GM12892 (cell line): ENCODE results near the gene SPOCK1.

Experiments
- DNase-seq: peaks from one replicate; pipeline ENCODE4 v3.0.0; 2011; ENCODE audit not compliant: insufficient read length
- FAIRE-seq: peaks from 2 replicates; lab custom pipeline; 2011; peaks lifted over from hg19 to GRCh38; lab: Jason Lieb, UNC
- POLR2A ChIP-seq: IDR thresholded peaks from 2 replicates; pipeline ENCODE4 v1.6.1; 2011; ENCODE audit warnings: low read depth, low read length, control low read depth
- POLR2AphosphoS5 ChIP-seq: IDR thresholded peaks from 2 replicates; pipeline ENCODE4 v1.6.1; 2011; ENCODE audit warnings: low read depth, low read length, control low read depth
- TAF1 ChIP-seq: IDR thresholded peaks from 2 replicates; pipeline ENCODE4 v1.6.1; 2011; ENCODE audit warnings: low read depth, mild to moderate bottlenecking, control low read depth, low read length, borderline replicate concordance

The SPOCK1 gene

GRCh38 chr5:137313526-137314175 lies 185.5 kb downstream of the SPOCK1 start:
- no peak for FAIRE-seq
- TF ChIP-seq POLR2AphosphoS5 (no peak), POLR2A (no peak), TAF1 (no peak)

GRCh38 chr5:137312011-137312410 lies 187.1 kb downstream of the SPOCK1 start:
- FAIRE-seq (no peak), DNase-seq (no peak)
- TF ChIP-seq POLR2A = no peak

More at GRCh38 chr5:137313526-137314175, 185.5 kb downstream of the SPOCK1 start:
- no peak for DNase-seq

DNA sequence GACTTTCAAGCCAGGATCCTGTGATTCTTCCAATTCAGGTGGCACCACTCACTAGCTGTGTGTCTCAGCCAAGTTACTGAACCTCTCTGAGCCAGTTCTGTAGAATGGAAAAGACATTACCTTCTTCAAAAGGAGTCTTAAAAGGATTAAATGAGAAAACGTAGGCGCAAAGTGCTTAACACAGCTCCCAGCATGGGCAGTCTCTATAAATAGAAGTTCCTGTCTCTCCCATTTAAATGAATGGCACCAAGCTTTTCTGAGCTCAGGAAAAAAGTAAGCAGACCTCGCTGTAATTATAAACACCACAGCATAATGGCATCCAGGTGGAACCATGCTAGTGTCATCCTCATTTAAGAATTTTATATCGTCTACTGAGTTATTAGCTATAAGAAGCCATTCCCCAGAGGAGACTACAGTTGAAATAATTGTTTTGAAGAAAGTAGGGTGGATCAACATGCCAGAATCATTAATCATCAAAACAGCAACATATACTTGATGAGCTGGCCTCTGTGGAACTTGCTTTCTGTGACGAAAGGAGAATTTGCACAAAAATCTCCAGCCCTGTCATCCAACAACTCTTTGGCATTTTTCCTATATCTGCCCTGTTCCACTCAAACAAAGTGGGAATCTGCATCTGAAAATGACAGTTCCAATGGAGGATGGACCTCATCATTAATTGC lies 188.9 kb downstream of the SPOCK1 start:
- TF ChIP-seq POLR2AphosphoS5 (no peak), POLR2A (no peak), TAF1 (no peak)
- FAIRE-seq (no peak), DNase-seq (no peak)

DNA sequence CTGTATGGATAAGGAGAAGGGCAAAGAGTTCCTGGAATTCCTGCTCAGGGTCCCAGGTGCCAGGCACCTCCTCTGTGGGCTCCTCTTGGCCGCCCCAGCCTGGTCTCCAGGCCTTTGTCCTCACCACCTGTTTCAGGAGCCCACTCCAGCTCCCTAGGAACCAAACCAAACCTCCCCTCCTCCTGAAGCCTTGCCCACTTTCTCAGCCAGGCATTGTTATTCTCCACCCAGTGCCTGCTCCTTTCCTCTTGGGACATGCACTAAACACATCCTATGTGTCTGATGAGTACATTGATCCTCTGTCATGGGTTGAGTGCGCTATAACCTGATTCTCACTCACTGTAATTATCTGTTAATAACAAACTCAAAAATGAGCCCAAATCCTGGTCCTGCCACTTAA lies 189.8 kb downstream of the SPOCK1 start:
- FAIRE-seq (no peak), DNase-seq (no peak)
- no peak for TF ChIP-seq POLR2A
- TF ChIP-seq POLR2AphosphoS5 = no peak

- DNase-seq = no peak
- no peak for FAIRE-seq
- TF ChIP-seq POLR2A = no peak
- TF ChIP-seq POLR2AphosphoS5 = no peak
- TF ChIP-seq TAF1 = no peak
These were observed 190.8 kb downstream of the SPOCK1 start for GRCh38 chr5:137308311-137308710.

GRCh38 chr5:137306903-137307302 lies 192.2 kb downstream of the SPOCK1 start:
- FAIRE-seq = no peak
- no peak for DNase-seq
- TF ChIP-seq POLR2A (no peak), POLR2AphosphoS5 (no peak), TAF1 (no peak)

GRCh38 chr5:137305971-137306602 lies 193.0 kb downstream of the SPOCK1 start:
- DNase-seq (no peak), FAIRE-seq (no peak)
- TF ChIP-seq POLR2AphosphoS5 (no peak), TAF1 (no peak), POLR2A (no peak)

- no peak for TF ChIP-seq TAF1
- TF ChIP-seq POLR2A = no peak
- TF ChIP-seq POLR2AphosphoS5 = no peak
- FAIRE-seq (no peak), DNase-seq (no peak)
These were observed 194.8 kb downstream of the SPOCK1 start for GRCh38 chr5:137304226-137304874.

GRCh38 chr5:137303509-137303908 lies 195.6 kb downstream of the SPOCK1 start:
- no peak for FAIRE-seq
- no peak for DNase-seq
- TF ChIP-seq TAF1 (no peak), POLR2A (no peak), POLR2AphosphoS5 (no peak)

DNA sequence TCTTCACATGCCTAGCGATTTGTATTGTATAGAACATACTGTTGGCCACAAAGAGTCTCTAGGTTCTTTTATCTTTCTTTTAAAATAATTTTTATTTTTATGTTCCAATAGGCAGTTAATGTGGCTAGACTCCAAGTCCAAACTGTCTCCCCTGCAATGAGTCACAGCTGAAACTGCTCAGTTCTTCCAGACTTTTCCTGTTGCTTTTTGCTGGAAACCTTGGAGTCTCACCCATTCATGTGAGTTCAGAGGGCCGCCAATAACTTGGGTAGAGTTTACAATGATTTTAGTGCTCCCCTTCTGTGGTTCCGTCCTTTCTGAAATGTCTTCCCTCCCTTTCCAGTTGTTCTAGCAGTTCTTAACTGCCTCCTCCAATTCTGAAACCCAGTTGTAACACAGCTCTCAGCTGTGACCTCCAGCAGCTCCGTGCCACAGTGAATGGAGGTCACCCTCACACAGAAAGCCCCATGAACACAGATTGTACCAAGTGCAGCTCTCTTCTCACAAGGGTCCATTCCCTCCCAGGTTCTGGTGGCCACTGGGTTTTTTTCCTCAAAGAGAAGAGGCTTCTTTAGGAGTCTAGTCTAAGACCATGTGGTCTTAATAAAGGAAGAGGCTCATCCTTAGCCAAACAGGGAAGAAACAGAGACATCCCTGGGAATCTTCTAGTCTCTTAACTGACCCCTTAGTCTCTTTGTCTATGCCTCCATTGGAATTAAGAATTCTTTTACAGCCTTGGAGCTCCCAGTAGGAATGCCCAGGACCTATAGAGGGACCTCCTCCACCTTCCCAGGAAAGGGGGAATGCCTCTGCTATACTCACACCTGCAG lies 198.5 kb downstream of the SPOCK1 start:
- DNase-seq = no peak
- TF ChIP-seq POLR2A (no peak), POLR2AphosphoS5 (no peak), TAF1 (no peak)
- FAIRE-seq = no peak

DNA sequence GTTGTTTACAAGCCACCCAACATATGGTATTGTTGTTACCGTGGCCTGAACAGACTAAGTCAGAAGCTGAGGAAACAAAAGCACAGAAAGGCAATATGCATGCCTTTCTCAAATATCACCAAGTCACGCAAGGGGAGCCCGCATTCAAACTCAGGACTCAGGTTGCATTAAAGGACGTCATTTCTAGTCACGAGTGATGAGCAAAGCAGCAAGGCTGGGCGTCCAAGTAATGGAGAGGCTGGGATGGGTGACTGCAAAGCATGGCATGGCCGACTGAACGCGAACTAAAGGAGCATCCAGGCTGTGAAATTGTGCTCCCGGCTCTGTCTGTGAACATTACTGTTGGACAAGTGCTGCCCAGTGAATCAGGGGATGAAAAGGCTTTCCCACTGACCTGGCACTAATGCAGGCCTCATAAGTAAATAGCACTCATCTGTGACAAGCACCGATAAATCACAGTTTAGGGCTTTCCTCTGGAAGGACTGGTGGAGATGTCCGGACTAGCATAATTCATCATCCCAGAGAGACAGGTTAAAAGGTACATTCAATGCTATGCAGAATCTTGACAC lies 202.8 kb downstream of the SPOCK1 start:
- TF ChIP-seq POLR2AphosphoS5 = no peak
- TF ChIP-seq TAF1 = no peak
- FAIRE-seq = no peak

More for the DNA sequence above, 202.8 kb downstream of the SPOCK1 start:
- no peak for DNase-seq
